Amygdala (tissue), 56 donors: ENCODE measurements around the gene PXDN.
A peak's percentile ranks its signal among the peaks of the same experiment; 100 is the strongest.
"Not testable (repeated sequence)": the region's sequence is repeated elsewhere in the genome, so short reads cannot be mapped to it uniquely, and the experiment has no call there.

Experiments
- DNase-seq, 56 donors: peaks; one replicate each; lab custom pipeline; 2025; lab: John Stamatoyannopoulos, UW

The PXDN gene

DNA sequence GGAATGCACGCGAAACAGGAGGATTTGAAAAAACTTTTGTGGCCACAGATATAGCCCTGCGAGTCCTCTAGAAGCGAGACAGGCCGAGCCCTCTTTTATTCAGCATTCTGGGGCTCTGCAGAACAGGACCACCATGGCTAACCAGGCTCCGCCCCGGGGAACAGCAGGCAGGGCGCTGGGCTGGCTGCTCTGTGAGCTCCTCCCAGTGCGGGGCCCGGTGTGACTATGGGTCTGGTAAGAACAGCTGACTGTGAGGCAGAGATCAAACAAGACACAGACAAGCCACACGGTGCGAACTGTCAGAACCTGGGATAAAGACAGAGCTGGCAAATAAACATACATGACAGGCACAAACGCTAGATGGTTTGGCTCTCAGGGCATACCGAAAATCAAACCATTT lies 15.5 kb downstream of the PXDN start:
- no peak for DNase-seq

DNA sequence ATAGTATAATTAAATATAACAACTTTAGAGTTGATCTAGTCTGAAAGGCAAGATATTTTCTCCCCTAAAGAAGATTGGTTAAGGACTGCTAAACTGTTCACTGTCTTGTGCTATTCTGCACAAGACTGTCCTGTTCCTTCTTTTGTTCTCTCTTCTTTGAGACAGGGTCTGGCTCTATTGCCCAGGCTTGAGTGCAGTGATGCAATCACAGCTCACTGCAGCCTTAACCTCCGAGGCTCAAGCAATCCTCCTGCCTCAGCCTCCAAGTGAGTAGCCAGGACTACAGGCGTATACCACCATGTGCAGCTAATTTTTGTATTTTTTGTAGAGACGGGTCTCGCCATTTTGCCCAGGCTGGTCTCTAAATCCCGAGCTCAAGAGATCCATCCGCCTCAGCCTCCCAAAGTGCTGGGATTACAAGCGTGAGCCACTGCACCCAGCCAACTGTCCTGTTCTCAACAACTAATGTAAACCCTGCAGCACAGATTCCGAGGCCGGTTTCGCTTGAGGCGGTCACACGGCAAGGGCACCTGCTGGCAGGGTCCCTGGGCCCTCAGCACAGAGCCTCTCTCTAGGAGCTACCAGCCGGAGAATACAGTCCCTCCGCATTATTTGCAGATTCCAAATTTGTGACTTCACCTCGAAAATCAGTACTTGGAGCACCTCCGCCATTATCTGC lies 16.4 kb downstream of the PXDN start:
- no peak for DNase-seq

DNA sequence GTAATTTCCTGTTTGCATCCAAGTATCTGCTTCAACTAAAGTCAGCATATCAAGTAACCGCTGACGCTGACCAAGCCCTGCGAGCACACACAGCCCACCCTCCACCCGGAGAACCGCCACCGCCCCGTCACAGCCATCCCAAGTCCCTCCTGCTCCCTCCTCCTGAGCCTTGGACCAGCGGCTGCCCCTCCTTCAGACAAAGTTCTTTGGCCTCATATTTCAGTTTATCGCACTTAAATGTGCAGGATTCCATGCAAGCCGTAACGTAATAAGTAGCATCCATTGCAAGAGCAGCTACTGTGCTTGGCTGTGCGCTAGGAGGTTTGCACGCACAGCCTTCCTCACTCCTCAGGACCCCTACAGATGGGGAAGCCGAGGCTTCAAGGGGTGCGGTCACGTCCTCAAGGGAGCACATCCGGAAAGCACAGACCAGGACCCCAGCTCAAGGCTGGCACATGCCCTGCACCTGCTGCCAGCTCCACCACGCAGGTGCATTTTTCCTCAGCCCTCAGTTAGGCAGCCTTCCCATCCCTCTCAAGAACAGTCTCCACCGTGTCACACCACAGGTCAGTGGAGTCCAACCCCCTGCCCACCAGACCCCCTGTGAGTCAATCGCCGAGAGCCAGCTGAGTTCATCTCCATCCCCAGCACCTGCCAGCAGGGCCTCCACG lies 17.1 kb downstream of the PXDN start:
- no peak for DNase-seq

DNA sequence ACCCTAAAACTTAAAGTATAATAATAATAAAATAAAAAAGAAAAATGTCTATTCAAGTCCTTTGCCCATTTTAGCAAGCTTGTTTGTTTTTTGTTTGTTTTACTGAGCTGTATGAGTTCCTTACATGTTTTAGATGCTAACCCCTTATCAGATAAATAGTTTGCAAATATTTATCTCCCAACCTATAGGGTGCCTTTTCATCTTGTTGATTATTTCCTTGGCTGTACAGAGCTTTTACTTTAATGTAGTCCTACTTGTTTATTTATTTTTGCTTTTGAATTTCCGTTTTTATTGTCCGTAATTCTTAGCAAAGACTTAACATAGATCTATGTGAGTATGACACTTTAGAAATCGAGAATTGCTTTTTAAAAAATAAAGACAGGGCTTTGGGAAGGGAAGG lies 17.8 kb downstream of the PXDN start:
- DNase-seq, result no peak

DNA sequence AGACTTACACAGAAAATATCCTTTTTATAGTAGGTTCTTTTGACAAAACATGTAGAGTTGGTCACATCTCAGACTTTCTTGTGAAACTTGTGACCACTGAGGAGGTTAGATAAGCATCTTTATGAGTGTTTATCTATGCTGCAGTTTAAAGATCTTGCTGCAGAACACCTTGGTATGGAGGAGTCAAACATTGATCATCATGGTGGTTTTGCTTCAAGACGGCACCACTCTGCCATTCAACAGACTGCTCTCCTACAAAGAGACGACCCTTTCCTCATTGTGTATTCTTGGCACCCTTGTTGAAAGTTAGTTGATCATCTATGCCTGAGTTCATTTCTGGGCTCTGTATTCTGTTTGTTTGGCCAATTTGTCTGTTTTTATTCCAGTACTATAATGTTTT lies 20.0 kb downstream of the PXDN start:
- DNase-seq, result not testable (repeated sequence)

DNA sequence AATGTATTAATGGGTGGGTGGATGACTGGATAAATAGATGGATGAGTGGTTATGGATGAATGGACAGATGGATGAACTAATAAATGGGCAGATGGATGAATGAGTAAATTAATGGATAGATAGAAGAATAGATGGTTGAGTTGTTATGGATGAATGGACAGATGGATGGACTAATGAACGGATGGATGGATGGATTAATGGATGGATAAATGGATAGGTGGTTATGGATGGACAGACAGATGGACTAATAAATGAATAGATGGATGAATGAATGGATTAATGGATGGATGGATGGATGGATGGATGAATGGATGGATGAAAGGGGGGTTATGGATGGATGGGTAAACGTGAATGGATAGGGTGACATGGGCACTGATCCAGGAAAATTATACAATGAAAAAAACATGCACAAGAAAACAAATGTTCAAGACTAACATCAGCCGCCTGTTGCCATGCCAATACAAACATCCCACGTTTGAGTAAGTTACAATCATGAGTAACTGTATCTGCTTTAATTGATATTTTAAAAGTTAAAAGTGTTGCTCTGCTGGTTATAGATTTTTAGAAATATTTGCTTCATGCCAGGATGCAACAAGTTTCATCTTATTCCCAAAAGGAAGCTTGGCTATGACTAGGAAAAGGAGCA lies 20.8 kb downstream of the PXDN start:
- no peak for DNase-seq

DNA sequence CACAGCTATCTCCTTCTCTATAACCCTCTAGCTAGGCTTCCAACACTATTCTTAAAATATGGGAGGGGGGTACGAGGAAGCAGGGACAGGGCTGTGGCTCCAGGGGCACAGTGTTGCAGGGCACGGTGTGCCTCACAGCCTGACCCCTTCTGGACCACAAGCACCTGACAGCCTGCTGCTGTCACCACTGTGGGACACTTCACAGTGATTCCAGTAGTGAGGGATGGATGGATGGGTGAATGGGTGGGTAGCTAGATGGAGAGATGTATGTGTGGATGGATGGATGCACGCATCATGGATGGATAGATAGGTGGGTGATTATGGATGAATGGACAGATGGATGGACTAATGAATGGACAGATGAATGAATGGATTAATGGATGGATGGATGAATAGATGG lies 21.6 kb downstream of the PXDN start:
- no peak for DNase-seq

DNA sequence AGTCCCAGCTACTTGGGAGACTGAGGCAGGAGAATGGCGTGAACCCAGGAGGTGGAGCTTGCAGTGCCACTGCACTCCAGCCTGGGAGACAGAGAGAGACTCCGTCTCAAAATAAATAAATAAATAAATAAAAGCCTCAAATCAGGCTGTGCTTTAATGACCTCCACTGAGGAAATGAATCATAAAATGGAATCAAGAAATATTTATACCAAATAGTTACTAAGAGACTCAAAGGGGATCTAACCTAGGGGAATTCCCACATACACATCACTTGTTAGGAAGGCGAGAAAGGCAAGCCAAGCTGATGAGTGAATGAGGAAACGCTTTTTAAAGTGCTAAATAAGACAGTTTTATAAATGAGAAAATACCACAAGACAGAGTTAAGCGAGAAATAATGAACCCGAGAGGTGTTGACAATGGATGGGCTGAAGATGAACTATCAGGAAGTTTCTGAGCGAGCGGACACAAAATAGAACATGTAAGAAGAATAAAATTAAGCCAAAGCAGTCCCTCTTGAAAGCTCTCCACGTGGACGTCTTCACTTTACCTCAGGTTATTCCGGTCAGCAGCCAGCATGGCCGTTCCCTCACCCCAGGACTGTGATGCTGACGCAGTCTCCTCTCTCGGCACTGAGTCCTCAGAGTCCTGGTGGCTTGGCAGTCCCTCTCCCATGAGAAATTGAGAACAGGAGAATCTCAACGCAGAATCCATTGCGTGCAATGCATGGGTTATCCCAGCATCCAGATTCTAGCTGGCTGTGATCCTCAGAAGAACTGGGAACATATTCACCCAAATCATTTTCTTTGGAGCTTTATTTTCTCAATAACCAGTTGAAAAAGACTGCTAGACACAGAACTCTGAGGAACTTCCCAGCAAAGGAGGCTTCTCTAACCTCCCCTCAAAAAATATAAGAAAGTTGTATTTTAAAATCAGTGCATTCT lies 22.3 kb downstream of the PXDN start:
- DNase-seq, result no peak

DNA sequence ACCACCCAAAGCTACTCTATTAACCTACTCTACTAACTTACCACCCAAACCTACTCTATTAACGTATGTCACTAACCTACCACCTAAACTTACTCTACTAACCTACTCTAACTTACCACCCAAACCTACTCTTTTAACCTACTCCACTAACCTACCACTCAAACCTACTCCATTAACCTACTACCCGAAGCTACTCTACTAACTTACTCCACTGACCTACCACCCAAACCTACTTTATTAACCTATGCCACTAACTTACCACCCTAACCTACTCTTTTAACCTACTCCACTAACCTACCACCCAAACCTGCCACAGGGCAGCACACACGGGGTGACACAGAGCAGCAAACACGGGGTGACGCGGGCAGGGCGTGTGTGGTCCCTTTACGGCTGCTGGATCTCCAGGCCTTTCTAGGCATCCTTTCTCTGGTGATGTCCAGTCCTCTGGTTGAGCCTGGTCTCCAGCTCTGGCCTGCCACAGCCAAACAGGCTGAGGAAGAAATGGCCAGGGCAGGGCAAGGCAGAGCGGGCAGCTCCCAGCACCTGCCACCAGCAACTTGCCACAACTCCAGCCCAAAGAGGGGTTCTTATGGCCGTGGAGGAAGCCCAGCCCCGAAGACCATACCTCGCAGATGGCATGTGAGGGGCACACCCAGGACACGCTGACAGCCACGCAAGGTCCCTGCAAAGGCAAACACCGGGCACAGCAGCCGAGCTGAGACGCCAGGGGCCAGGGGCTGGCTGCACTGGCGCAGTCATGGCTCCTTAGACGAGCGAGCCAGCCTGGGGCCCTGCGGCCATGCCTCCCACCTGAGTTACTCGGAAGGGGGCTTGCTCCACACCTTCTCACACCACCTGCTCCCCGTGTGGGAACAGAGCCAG lies 25.7 kb downstream of the PXDN start:
- DNase-seq, result no peak

DNA sequence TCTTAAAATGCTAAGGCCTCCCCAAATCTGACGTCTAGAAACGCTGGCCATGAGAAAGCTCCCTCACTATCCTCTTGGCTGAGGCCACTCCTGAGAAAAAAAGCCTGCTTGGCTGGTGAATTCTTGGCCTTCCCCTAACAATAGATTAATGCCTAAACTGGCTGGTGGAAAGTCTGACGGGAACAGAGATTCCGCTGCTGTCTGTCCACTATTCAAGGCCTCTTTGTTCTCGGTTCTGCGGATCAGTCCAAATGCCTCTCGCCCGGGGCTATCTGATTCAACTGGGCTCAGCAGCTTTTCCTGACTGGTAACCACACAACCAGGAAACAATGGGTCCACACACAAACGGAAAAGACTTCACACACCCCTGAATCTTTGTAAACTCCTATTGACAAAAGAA lies 27.2 kb downstream of the PXDN start:
- DNase-seq, result peak in 27 of 56 donors; percentile 15 to 74 (median 34)

DNA sequence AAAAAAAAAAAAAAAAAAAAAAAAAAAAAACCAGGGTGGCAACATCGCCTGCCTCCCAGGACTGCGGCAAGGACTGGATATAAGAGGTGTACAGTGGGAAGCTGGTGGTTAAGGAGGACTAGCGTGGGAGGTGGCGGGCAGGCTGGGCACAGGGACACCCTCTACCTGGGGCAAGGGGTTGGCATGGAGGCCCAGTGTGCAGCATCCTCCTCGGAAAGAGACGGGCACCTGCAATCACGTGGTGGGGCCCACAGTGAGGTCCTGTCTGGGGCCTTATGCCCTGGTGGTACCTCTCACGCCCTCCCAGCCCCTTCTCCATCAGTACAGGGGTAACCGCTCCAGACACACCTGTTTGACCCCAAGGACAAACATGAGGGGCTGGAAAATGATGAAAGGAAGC lies 27.9 kb downstream of the PXDN start:
- DNase-seq, result no peak

DNA sequence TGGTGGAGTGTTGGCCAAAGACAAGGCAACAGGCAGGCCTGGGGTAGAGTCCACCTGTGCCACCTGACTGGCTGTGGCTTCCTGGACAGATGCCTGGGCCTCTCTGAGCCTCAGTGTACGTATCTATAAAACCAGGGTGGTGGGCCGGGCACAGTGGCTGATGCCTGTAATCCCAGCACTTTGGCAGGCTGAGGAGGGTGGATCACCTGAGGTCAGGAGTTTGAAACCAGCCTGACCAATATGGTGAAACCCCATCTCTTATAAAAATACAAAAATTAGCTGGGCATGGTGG lies 28.4 kb downstream of the PXDN start:
- not testable (repeated sequence) for DNase-seq

DNA sequence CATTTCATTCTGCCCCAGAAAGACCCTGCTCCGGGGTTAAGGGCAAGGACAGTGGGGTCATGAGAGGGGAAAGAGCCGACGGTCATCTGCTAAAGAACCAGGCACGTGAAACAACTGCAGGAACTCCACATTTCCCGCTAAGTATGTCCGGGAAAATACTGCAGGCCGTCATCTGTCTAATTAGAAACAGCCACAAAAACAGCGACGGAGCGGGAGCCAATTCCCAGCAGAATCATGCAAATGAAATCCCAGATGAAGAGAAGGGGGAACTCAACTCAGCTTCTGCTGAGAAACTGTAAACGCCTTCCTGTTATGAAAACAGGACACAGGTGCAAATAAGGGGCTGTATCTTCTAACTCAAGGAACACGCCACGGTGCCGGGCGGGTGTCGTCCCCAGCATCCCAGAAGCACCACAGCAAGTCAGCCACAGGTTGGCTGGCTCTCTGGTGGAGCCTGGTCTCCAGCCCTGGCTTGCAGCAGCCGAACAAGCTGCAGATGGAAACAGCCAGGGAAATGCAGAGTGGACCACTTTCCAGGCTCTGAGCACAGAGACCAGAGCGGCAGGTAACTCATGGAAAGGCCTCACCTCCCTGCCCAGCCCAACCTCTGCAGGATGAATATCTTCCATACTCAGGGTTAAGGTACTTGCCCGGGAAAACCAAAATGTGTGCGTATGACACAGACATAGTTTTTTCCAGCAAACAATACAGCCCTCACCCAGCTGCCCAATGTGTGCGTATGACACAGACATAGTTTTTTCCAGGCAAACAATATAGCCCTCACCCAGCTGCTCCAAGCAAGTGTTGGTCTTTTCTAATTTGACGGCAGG lies 28.9 kb downstream of the PXDN start:
- DNase-seq, result no peak

DNA sequence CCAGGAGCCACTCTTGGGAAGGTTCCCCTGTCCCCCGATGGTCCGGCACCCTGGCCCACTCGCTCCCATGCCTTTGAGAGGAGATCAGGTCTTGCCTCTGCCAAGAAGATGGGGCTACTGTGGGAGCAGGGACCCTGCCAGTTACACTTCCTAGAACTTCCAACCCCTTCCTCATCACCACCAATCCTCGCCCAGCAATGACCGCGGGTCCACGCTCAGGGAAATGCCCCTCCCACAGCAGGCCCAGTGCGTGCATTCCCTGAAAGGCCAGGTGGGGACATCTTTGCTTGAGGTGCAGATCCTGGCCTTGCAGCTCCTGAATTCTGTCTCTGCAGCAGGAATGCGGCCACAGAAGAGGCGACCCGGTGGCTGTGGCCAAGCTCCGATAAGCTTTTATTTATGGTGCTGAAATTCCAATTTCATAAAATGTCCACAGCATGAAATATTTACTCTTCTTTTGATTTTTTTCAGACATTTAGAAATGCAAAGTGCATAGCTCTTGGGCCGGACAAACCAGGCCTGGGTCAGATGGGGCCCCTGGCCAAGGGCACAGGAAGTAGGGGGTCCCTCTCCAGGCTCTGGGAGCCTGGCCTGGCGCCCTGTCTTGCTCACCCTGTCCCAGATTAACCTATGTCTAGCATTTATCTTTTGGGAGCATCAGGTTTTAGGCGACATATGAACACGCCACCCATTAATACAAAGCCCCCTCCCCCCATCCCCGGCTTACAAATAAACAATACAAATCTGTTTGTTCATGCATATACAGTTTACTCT lies 29.8 kb downstream of the PXDN start:
- no peak for DNase-seq

DNA sequence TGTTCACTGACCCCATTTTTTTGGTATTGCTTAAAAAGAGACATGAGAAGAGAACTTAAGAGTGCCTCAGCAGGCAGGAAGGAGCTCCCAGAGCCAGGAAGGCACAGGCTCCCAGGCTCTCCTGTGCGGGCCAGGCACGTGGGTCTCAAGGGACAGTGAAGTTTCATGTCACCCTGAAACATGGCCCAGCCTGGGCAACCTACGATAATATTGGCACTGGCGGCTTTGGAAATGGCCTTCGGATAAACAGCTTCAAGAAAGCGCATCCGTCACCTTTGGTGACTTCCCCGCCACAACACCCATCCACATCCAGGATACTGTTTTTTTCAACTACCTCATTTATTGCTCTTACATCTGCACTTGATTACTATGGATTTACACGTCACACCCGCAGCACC lies 30.5 kb downstream of the PXDN start:
- DNase-seq, result no peak

DNA sequence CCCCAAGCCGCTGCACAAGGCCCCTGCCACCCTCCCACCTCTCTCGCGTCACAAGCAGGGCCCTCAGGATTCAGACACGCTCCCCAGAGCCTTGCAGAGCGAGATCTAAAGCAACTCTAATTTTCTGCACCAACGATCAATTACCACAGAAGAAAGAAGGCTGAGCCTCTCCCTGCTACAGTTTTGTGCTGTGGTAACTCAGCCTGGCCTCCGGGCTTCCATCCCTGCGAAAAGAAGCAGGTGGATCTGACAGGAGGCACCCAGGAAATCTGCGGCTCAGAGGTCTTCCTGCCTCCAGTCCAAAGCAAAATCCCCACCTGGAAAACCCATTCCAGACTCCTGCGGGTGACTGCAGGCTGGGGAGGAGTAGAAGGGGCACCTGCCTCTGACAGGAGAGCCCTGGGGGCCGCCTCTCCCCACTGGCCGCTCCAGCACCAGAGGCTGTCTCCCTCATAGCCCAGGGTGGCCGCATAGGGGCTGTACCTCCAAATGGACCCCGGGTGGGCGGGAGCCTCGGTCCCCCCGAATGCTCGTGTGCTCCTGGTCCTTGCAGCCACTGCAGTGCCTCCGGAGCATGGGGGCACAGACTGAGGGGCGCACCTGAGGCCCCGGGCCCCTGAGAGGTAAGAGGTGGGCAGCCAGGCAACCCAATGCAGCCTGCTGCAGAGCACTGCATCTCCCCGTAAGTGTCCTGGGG lies 31.0 kb downstream of the PXDN start:
- no peak for DNase-seq

DNA sequence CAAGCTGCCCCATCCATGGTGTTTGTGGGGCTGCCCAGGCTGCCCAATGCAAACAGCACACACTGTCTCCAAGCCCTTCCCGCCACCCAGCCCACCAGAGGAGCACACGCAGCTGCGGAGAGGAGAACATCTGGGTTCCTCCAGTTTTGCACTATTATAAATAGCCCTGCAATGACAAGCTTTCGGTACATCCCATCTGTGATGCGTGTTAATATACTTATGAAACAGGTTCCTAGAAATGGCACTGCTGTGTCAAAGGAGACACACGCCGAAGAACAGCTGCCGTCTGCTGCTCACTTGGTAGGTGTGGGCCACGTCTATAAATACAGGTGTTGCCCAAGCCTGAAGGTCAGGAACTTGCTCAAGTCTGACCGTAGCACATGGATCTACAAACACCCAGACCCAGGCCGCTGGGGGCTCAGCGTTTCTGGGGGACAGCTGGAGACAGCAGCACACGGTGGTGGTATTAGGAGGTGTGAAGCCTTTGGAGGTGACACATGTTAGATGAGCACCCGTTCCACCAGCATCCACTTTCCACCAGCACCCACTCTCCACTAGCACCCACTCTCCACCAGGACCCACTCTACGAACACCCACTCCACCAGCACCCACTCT lies 34.3 kb downstream of the PXDN start:
- DNase-seq, result no peak

DNA sequence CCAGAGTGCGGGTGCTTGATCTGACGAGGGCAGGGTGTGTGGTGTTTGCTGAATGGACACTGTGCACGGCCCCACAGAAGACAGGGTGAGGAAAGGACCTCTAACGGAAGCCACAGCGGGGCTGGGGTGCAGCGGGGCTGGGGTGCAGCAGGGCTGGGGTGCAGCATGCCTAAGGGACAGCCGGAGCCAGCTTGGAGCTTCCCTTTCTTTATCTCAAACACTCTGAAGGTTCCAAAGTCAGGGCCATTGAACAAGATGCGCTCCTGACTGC lies 35.0 kb downstream of the PXDN start:
- no peak for DNase-seq
